ENCODE data around the gene NLGN1.

DNA sequence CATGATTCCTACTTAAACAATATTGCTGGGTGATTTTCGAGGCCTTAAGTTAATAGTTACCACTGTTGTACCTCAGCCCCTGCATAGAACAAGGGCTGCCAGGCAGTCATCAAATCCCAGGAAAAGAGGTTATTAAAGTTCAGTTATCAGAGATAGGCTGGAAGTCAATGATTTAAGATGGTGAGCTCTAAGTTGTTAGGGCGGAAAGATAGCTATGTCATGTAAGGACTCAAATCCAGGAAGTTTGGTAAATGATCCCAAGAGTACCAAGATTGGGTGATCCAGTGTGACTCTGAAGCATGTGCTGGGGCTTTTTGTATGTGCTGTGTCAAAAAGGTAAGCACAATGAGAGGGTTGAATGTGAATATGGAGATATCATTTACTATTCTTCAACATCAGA lies 287.9 kb downstream of the NLGN1 start:
- TF ChIP-seq, protein P1, sequence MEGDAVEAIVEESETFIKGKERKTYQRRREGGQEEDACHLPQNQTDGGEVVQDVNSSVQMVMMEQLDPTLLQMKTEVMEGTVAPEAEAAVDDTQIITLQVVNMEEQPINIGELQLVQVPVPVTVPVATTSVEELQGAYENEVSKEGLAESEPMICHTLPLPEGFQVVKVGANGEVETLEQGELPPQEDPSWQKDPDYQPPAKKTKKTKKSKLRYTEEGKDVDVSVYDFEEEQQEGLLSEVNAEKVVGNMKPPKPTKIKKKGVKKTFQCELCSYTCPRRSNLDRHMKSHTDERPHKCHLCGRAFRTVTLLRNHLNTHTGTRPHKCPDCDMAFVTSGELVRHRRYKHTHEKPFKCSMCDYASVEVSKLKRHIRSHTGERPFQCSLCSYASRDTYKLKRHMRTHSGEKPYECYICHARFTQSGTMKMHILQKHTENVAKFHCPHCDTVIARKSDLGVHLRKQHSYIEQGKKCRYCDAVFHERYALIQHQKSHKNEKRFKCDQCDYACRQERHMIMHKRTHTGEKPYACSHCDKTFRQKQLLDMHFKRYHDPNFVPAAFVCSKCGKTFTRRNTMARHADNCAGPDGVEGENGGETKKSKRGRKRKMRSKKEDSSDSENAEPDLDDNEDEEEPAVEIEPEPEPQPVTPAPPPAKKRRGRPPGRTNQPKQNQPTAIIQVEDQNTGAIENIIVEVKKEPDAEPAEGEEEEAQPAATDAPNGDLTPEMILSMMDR (IDR thresholded peaks at IDR 0.05) = no peak
- TF ChIP-seq SIN3A (IDR thresholded peaks at IDR 0.05; ENCODE audit: borderline replicate concordance, insufficient read depth, low read depth, low read length) (no peak), POLR2AphosphoS5 (IDR thresholded peaks at IDR 0.05; ENCODE audit: low read depth, low read length) (no peak)

Data from Panc1 (cell line).